NCI-H748 treated with DMSO at 0.1 percent for 48 hours (cell line): ENCODE results near the gene HELZ2.
"Not testable (repeated sequence)": the region's sequence is repeated elsewhere in the genome, so short reads cannot be mapped to it uniquely, and the experiment has no call there.

Experiments used
- DNase-seq: peaks from one replicate; lab custom pipeline; 2025; lab: John Stamatoyannopoulos, UW

HELZ2 gene

GRCh38 chr20:63578224-63579016 lies 4.4 kb upstream of the HELZ2 start:
- DNase-seq: no peak

- DNase-seq: no peak
Measured at GRCh38 chr20:63577317-63577894, 3.4 kb upstream of the HELZ2 start.

- DNase-seq: no peak
Measured at GRCh38 chr20:63576311-63576710, 2.3 kb upstream of the HELZ2 start.

GRCh38 chr20:63574829-63575743 lies 1.0 kb upstream of the HELZ2 start:
- DNase-seq: no peak

- no peak for DNase-seq
Measured at GRCh38 chr20:63573647-63574131, 350 bp downstream of the HELZ2 start.

GRCh38 chr20:63572788-63573646 lies 1.0 kb downstream of the HELZ2 start:
- no peak for DNase-seq

- no peak for DNase-seq
Measured at GRCh38 chr20:63572071-63572787, 1.8 kb downstream of the HELZ2 start.

- not testable (repeated sequence) for DNase-seq
Measured at GRCh38 chr20:63571087-63571478, 3.0 kb downstream of the HELZ2 start.

- DNase-seq: no peak
Measured at GRCh38 chr20:63570281-63571086, 3.6 kb downstream of the HELZ2 start.

GRCh38 chr20:63568986-63569949 lies 4.8 kb downstream of the HELZ2 start:
- DNase-seq: no peak

- DNase-seq: no peak
Measured at GRCh38 chr20:63568170-63568981, 5.7 kb downstream of the HELZ2 start.

GRCh38 chr20:63567386-63568169 lies 6.5 kb downstream of the HELZ2 start:
- DNase-seq: no peak

- no peak for DNase-seq
Measured at GRCh38 chr20:63567136-63567385, 7.0 kb downstream of the HELZ2 start.

GRCh38 chr20:63566395-63567135 lies 7.5 kb downstream of the HELZ2 start:
- no peak for DNase-seq

GRCh38 chr20:63565699-63566335 lies 8.2 kb downstream of the HELZ2 start:
- DNase-seq: no peak

GRCh38 chr20:63565021-63565698 lies 8.9 kb downstream of the HELZ2 start:
- no peak for DNase-seq
